ENCODE measurements around the gene SYT12.

DNA sequence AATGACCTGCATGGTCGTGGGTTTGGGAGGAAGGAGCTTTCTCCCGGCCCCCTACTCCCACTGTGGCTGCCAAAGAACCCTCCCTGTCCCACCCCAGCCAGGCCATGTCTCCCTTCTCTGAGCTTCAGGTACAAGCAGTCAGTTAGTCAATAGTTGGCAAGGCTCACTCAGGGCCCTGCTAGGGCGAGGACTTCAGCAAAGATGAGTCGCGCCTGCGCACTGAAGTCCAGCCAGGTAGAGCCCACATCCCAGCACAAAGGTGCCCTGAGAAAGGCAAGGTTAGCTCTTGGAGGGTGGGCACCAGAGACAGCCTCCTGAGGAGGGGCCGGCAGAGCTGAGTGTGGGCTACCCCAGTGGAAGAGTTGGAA, 36.8 kb upstream of the SYT12 start:
- TF ChIP-seq EZH2 (IDR thresholded peaks at IDR 0.05; ENCODE audit: low read depth, low read length, severe bottlenecking) (no peak), BRCA1 (IDR thresholded peaks at IDR 0.05; ENCODE audit: low read depth, low read length) (no peak), SP2 (IDR thresholded peaks at IDR 0.05; ENCODE audit: low read length) (no peak), POU5F1 (IDR thresholded peaks at IDR 0.05; ENCODE audit: low read depth, low read length) (no peak), JUND (IDR thresholded peaks at IDR 0.05; ENCODE audit: low read length) (no peak), PHF8 (conservative IDR thresholded peaks at IDR 0.05; ENCODE audit: low read depth, low read length) (no peak), POLR2A (IDR thresholded peaks at IDR 0.05; ENCODE audit: control extremely low read depth in 1 of 2, low read depth in 2 of 2, low read length in 2 of 2) (no peak), RXRA (IDR thresholded peaks at IDR 0.05; ENCODE audit: insufficient read depth, low read depth, low read length) (no peak)
- TF ChIP-seq, protein P1, sequence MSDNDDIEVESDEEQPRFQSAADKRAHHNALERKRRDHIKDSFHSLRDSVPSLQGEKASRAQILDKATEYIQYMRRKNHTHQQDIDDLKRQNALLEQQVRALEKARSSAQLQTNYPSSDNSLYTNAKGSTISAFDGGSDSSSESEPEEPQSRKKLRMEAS (IDR thresholded peaks at IDR 0.05): no peak
- TF ChIP-seq, protein P2, sequence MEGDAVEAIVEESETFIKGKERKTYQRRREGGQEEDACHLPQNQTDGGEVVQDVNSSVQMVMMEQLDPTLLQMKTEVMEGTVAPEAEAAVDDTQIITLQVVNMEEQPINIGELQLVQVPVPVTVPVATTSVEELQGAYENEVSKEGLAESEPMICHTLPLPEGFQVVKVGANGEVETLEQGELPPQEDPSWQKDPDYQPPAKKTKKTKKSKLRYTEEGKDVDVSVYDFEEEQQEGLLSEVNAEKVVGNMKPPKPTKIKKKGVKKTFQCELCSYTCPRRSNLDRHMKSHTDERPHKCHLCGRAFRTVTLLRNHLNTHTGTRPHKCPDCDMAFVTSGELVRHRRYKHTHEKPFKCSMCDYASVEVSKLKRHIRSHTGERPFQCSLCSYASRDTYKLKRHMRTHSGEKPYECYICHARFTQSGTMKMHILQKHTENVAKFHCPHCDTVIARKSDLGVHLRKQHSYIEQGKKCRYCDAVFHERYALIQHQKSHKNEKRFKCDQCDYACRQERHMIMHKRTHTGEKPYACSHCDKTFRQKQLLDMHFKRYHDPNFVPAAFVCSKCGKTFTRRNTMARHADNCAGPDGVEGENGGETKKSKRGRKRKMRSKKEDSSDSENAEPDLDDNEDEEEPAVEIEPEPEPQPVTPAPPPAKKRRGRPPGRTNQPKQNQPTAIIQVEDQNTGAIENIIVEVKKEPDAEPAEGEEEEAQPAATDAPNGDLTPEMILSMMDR (IDR thresholded peaks at IDR 0.05; ENCODE audit: control extremely low read depth in 1 of 3, insufficient read depth in 1 of 3, low read depth in 1 of 3, low read length in 3 of 3): no peak
